Left ventricle myocardium inferior (tissue), 1 donor: Measurements from ENCODE around the gene PSMG2. TPM values are rescaled to one million over a fixed set of nuclear protein-coding genes. Genes with fewer than 3 reads are reported as not detected.

Source experiments
- DNase-seq: peaks from one replicate; pipeline ENCODE4 v3.0.0-alpha.2; 2020
- H3K27ac ChIP-seq: fragments of 200-600 bp; replicated peaks from 2 replicates; pipeline ENCODE4 v1.8.0; 2021
- H3K27me3 ChIP-seq: fragments of 200-600 bp; 2 replicates; pipeline ENCODE4 v1.8.0; 2021; ENCODE audit warnings: low read depth
- H3K36me3 ChIP-seq: fragments of 200-600 bp; 2 replicates; pipeline ENCODE4 v1.8.0; 2021
- H3K4me1 ChIP-seq: fragments of 200-600 bp; 2 replicates; pipeline ENCODE4 v1.8.0; 2021
- H3K4me3 ChIP-seq: fragments of 200-600 bp; 2 replicates; pipeline ENCODE4 v1.8.0; 2021; ENCODE audit warnings: mild to moderate bottlenecking, moderate library complexity
- H3K9me3 ChIP-seq: fragments of 200-600 bp; replicated peaks from 2 replicates; pipeline ENCODE4 v1.8.0; 2021
- intact Hi-C: fragments of 100-400 bp; cut with micrococcal nuclease; formaldehyde crosslinking; loops from one replicate; pipeline ENCODE4 v1.11.0; 2022
- total RNA-seq: library from RNA; stranded (reverse); fragmentation: NEBNext Ultra II Directional; extraction: Animal tissue kit (Norgen Biotek cat#: 25700); gene quantifications from one replicate; pipeline ENCODE4 v1.2.1, GENCODE V29; 2021
- TF ChIP-seq, protein P1 (sequence below): fragments of 200-600 bp; IDR thresholded peaks from 2 replicates; pipeline ENCODE4 v1.8.0; 2021; ENCODE audit warnings: antibody characterized with exemption, mild to moderate bottlenecking, borderline replicate concordance
- donor health status: DM: no; HTN: yes; CAD: no; lungs with severe emphysema.

Gene PSMG2
- total RNA-seq, 1 donor from 2014 or later: 39.5 TPM

DNA sequence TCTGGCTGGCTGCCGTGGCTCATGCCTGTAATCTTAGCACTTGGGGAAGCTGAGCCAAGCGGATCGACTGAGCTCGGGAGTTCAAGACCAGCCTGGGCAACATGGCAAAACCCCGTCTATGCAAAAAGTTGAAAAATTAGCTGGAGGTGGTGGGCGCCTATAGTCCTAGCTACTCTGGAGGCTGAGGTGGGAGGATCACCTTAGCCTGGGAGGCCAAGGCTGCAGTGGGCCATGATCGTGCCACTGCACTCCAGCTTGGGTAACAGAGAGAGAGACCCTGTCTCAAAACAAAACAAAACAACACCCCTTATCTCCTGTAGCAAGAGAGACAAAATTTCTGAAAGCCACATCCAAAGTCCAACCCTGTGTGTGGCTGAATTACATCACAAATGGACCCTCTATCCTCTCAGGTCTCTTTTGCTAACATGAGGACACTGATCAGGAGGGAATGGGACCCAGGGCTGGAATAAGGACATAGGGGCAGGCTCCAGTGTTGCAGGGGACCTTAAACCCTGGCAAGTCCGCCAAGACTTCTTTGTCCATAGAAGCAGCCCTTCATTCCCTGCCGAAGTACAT, 64.8 kb downstream of the PSMG2 start:
- intact Hi-C loops: no loop called here
- Histone ChIP-seq H3K36me3 (no peaks in the 10 kb centered on the region), H3K9me3 (no peaks in the 10 kb centered on the region), H3K4me3 (no peak overlapping the region), H3K27me3 (no peaks in the 10 kb centered on the region), H3K4me1 (no peaks in the 10 kb centered on the region), H3K27ac (no peak overlapping the region)
- DNase-seq: no peak
- TF ChIP-seq, protein P1, sequence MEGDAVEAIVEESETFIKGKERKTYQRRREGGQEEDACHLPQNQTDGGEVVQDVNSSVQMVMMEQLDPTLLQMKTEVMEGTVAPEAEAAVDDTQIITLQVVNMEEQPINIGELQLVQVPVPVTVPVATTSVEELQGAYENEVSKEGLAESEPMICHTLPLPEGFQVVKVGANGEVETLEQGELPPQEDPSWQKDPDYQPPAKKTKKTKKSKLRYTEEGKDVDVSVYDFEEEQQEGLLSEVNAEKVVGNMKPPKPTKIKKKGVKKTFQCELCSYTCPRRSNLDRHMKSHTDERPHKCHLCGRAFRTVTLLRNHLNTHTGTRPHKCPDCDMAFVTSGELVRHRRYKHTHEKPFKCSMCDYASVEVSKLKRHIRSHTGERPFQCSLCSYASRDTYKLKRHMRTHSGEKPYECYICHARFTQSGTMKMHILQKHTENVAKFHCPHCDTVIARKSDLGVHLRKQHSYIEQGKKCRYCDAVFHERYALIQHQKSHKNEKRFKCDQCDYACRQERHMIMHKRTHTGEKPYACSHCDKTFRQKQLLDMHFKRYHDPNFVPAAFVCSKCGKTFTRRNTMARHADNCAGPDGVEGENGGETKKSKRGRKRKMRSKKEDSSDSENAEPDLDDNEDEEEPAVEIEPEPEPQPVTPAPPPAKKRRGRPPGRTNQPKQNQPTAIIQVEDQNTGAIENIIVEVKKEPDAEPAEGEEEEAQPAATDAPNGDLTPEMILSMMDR: no peak

DNA sequence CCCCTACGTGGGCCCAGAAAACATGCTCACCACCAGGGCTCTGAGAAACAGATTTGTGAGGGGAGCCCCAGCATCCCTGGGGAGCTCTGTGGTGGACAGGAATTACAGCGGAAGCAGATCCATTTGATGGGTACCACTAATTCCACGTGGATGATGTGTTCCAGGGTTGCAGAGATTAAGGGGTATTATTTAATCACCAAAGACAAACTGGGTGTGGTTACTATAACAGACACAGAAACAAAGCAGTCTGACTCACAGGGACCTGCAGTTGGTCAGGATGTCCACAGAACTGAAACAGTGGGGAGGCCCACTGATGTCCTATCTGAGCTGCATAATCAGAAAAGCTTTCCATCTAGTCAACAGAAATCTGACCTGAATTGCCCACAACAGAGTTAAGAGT, 65.8 kb downstream of the PSMG2 start:
- TF ChIP-seq, protein P1: no peak
- no peak for DNase-seq
- no peaks in the 10 kb centered on the region for H3K27me3 ChIP-seq
- H3K4me3 ChIP-seq: no peak overlapping the region
- no peaks in the 10 kb centered on the region for H3K4me1 ChIP-seq
- intact Hi-C loops: no loop called here
- no peaks in the 10 kb centered on the region for H3K36me3 ChIP-seq
- H3K27ac ChIP-seq: no peak overlapping the region
- H3K9me3 ChIP-seq: no peaks in the 10 kb centered on the region

DNA sequence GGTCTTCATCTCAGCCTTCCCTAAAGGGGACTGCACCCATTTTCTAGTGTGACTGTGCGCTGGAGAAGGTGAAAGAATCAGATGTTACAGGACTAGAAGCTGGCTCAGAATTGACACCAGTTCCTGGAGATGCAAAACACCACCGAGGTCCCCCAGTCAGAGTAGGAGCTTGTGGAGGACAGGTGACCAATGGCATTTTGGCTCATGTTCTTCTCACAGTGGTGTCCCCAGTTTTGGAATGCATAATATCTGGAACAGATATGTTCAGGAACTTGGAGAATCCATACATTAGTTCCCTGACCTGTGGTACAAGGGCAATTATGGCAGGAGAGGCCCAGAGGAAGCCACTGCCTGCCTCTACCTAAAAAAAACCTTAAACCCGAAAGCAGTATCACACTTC, 66.3 kb downstream of the PSMG2 start:
- H3K4me1 ChIP-seq: no peaks in the 10 kb centered on the region
- H3K27me3 ChIP-seq: no peaks in the 10 kb centered on the region
- no peak overlapping the region for H3K27ac ChIP-seq
- no peaks in the 10 kb centered on the region for H3K9me3 ChIP-seq
- no peaks in the 10 kb centered on the region for H3K36me3 ChIP-seq
- DNase-seq: no peak
- no peak overlapping the region for H3K4me3 ChIP-seq
- intact Hi-C loops: no loop called here
- TF ChIP-seq, protein P1: no peak

DNA sequence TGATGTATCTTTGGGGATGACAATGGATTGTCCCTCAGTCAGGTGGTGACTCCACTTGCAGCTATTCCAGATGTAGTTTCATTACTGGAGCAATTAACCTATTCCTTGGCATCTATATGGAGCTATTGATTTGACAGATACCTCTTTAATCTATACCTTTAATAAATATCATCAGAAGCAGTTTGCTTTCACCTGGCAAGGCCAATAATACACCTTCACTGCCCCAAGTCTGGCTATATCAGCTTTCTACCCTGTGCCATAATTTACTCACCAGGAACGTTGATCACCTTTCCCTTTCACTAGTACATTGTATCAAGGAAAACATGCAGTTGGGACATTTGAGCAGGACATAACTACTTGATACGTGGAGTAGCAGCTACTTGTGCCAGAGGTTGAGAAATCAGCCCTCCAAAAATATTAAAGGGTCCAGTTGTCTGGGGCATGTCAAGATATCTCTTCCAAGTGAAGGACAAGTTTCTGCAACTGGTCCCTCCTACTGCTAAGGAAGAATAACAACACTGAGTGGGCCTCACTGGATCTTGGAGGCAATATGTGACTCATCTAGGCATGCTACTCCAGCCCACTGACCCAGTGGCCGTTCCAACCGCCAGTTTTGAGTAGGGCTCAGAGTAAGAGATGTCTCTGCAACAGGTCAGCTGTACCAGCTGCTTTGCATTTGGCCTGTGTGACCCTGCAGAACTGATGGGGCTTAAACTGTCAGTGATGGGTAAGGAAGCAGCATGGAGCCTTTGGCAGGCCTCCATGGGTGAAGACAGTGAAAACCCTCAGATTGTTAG, 67.0 kb downstream of the PSMG2 start:
- no peaks in the 10 kb centered on the region for H3K36me3 ChIP-seq
- H3K27ac ChIP-seq: no peak overlapping the region
- TF ChIP-seq, protein P1: no peak
- H3K9me3 ChIP-seq: no peaks in the 10 kb centered on the region
- DNase-seq: no peak
- no peak overlapping the region for H3K4me3 ChIP-seq
- intact Hi-C loops: no loop called here
- H3K27me3 ChIP-seq: no peaks in the 10 kb centered on the region
- H3K4me1 ChIP-seq: no peaks in the 10 kb centered on the region

DNA sequence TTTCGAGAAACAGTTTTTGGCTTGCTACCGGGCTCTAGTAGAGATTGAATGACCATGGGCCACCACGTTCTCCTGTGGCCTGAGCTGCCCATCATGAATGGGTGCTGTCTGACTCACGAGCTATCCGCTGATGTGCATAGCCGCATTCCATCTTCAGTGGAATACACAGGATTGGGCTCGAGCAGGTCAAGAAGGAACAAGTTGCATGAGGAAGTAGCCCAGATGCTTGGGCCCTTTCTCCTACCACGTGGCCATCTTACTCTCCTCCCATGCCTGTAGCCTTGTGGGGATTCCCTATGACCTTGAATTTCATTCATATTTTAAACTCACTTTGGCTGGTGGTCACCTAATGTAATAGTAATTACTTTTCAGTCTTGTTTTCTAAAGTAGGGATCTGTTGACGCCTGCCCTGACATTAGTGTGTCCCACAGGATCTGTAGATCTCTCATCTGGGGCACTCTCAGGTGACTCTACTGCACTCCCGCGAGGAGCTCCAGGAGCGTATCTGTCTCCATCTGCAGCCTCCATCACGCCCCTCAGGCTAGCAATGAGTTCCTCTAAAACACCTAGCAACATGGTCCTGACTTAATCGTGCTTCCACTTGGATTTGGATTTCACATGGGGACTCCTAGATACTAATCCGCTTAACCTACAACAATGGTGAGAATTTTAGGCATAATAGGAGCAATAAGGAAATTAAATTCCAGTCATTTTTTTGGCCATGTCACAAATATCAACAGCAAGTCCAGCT, 67.8 kb downstream of the PSMG2 start:
- no peaks in the 10 kb centered on the region for H3K4me1 ChIP-seq
- no peak overlapping the region for H3K27ac ChIP-seq
- TF ChIP-seq, protein P1: no peak
- intact Hi-C loops: no loop called here
- H3K27me3 ChIP-seq: no peaks in the 10 kb centered on the region
- DNase-seq: no peak
- no peak overlapping the region for H3K4me3 ChIP-seq
- no peaks in the 10 kb centered on the region for H3K9me3 ChIP-seq
- no peaks in the 10 kb centered on the region for H3K36me3 ChIP-seq
